NOMO-1 (cell line): ENCODE measurements around the gene DYNC1LI2.

Experiments used
- DNase-seq, 2 experiments: peaks; one replicate each; lab custom pipeline; 2025; ENCODE audit not compliant: unreplicated experiment in 2 of 2; lab: John Stamatoyannopoulos, UW

The DYNC1LI2 gene

DNA sequence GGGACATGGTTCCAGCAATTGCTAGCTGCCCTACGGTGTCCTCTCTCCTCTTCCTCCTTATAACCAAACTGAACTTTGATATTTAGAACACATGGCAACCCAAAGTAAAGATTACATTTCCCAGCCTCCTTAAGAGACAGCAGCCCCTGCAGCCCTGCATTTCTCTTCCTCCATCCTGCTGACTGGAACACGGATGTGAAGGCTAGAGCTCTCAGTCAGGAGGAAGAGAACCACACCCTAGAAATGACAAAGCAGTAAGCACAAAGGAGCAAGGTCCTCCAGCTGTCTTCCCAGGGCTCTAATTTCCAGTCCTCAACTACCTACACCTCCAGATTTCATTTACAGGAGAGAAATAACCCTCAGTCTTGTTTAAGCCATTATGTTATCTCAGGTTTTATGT is 10.9 kb downstream of the DYNC1LI2 start:
- no peak for DNase-seq

DNA sequence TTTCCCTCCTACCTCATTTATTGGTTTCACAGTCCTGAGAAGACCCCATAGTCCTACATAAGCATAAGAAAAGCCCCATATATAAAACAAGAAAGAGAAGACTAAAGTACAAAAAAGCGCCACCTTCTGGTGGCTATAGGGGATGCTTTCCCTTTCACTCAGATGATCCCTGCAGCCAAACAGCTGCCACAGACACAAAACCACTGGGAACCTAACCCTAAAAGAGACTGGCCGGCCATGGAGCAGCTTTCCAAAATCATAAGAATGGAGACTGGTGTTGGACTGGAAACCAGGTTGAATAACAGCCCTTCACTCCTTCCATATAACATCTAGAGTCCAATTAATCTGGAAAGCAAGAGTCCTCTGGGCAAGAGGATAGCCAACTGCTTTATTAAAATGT is 11.4 kb downstream of the DYNC1LI2 start:
- peak in 1 of 2 experiments; percentile 11 for DNase-seq

DNA sequence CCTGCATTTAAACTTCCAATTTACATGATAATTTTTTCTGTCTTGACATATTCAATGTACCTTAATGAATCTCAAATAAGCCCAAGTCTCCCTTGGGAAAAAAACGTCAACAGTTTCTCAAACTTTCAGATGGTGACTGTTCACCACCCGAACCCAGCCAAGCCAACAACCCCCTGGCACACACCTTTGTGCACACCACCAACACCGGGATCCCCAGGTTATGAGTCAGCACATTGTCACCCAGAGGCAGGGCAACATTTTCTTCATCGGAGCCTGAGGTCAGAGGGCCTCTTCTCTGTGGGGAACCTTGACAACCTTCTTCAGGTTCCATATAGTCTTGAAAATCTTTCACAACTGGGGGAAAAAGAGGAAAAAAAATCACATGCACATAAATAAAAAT is 15.5 kb downstream of the DYNC1LI2 start:
- DNase-seq, result no peak

DNA sequence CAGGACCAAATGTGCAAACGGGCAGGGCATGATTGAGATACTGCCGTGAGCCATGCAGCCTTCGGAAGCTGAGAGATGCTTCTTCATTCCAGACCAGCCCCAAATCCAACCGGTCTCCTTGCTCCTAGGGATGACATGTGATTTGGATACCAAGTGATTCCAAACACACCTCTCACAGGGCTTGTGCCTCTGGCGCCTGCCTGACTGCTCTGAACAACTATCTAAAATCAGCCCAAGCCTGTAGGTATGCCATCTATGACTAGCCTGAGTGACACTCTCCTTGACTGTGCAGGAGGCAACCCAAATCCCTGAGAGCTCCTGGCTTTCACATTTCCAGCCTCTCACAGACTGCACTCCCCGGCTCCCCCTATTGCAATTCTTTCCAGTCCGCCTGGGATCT is 20.3 kb downstream of the DYNC1LI2 start:
- no peak for DNase-seq

DNA sequence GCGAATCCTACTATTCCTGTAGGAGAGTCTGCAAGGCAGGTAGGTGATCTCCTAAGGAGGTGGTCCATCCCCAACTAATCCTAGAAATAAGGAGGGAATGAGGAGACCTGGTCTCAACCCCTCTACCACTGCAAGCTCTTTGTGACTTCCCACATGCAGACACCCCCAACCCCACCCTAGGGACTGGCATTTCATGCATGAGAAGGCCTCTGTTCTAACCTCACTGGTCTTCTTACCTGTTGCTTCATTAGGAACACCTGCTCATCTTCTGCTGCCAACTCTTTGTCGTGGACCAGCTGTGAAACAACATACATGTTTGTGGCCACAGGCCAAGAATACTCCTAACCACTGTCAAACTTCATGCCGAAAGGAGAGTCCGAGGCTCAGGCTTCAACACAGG is 22.6 kb downstream of the DYNC1LI2 start:
- no peak for DNase-seq

DNA sequence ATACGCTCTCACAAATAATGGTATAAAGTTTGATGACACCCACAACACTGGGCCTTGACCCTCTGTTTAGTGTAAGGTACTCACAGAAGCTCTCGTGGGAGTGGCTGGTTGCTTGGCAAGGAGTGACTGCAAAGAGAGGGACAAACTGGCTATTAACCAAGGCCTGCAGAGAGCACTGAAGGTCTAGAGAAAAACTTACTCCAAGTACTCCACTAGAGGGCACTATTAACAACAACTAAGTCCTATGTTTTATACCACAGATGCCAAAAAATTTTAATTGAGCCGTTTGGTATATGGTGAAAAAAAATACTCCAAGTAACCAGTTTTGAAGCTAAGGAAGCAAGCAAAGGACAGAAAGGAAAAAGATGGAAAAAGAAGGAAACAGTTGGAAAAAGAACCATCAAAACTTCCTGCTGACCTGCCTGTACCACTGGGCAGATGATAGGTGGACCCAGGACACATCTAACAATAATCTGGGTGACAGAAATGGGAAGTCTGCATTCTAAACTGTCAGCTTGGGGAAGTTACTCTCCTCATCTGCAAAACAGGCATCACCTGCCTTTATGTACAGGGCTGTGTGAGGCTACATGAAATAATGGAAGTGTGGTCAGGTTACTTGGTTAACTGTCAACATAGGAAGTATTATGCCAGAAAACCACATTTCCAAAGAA is 23.2 kb downstream of the DYNC1LI2 start:
- peak in 1 of 2 experiments; percentile 78 for DNase-seq

DNA sequence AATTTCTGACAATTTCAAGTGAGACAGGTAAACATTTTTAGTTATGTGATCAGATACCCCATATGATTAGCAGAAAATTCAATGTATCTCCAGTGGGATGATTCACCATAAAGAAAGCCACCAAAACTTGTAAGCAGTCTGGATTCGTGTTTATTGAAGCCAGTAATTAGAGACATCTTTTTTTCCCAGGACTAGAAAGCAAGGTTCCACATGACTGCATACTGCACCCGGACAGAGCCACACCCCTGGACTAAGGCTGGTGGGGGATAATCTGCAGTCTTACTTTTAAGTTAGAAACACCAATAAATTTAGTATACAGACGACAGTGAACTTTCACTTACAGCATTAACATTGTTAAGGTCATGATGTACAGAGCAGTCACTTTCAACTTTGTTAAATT is 30.6 kb downstream of the DYNC1LI2 start:
- DNase-seq, result no peak

DNA sequence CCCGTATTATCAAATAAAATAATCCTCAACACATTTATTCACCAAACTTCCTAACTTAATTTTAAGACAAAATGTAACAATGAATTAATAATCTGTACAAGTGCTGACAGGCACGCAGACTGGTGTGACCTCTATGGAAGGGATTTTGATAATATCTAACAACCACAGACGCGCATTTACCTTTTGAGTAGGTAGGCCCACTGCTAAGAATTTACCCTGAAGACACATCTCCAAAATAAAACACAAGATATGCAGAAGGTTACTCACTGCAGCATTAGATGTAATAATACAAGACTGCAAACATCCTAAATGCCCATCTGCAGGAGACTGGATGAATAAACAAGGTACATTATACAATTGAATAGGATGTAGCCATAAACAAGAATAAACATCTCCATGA is 32.2 kb downstream of the DYNC1LI2 start:
- DNase-seq, result no peak

DNA sequence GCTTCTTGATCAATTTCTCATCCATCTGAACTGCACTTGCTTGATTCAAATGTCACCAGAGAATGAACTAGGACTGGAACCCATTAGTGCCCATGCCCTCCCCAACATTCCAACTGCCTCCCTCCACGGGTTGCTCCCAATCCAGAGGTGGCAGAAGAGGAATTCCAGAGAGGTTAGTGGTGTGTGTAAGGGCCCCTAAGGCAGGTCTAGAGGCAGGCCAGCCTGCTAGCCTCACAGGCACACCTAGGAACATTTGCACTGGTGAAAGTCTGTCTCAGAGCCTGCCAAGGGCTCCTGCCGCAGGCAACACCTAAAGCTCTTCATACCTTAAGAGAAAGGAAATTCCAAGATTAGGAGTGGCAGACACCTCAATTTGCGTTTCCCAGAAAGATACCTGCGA is 33.6 kb downstream of the DYNC1LI2 start:
- no peak for DNase-seq

DNA sequence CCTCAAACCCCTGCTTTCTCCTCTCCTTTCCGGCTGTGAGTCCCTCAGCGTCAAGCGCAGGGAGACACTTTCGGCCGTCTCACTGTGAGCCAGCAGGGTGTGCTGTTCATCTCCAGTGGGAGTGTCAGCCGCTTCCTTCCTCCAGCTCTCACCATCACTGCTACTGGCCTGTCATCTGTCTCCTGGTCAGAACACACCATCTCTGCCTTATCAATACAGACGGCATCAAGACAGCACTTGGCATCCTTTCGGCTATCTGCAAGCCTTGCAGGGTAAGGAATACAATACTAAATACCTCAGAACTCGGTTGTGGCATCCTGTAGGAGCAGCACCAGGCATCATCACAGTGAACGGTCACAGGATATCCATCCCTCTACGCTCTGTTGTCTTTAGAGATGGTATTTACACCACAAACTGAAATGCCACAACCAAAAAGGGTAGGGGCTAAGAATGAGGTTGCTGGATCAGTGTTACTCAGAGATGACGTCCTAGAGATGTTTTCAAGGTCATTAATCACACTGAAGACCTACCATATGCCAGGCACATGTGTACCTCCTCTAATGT is 34.2 kb downstream of the DYNC1LI2 start:
- DNase-seq, result peak in 1 of 2 experiments; percentile 38

DNA sequence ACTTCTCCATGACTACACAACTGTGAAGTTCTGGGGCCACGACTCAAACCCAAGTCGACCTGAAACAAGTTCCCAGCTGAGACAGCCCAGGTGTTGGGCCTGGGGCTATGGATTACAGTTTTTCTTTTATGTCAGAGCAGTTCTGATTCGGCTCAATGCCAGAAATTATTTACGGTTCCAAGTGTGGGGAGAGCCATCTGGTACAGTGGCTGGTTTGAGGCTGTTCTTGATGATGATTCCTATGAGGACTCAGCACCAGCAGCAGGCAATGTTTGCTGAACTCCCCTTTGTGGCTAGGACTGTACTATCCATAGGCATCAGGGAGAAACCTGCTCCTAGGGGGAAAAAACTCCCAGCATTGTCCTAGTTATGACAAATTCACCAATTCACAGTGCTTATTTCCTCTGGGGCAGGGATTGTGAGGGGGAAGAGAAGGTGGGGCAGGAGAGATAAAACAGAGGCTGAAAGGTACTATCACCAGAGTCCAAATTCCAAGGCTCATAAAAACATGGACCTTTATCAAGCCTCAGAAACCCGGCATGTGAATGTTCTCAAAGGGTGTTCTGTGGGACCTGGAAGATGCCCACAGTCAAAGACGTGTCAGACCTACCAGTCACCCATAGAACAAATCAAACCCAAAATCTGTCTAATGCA is 36.6 kb downstream of the DYNC1LI2 start:
- DNase-seq, result no peak

DNA sequence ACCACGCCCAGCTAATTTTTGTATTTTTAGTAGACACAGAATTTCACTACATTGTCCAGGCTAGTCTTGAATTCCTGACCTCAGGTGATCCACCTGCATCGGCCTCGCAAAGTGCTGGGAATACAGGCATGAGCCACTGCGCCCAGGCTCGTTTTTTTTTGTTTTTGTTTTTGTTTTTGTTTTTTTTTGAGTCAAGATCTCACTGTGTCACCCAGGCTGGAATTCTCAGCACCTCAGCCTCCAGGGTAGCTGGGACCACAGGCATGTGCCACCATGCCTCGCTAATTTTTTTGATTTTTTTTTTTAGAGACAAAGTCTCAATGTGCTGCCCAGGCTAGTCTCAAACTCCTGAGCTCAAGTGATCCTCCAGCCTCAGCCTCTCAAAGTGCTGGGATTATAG is 37.3 kb downstream of the DYNC1LI2 start:
- no peak for DNase-seq

DNA sequence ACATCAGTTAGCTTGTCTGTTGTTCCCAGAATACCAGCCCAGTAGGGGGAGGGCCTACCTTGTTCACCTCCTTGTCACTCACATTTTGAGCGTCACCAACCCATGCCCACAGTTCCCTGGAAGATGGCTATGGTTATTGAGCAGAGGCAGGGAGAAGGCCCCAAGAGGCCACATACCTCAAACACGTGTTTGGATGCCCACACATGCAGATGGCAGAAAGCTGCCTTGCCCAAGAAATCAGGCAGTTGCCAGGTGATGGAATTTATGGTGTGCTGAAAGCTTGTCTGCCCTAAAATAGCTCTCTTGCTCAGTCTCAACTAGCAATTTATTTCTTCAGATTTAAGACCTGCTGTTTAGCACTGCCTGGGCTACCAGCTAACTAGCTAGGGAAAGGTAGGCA is 38.3 kb downstream of the DYNC1LI2 start:
- DNase-seq, result peak in 1 of 2 experiments; percentile 16

DNA sequence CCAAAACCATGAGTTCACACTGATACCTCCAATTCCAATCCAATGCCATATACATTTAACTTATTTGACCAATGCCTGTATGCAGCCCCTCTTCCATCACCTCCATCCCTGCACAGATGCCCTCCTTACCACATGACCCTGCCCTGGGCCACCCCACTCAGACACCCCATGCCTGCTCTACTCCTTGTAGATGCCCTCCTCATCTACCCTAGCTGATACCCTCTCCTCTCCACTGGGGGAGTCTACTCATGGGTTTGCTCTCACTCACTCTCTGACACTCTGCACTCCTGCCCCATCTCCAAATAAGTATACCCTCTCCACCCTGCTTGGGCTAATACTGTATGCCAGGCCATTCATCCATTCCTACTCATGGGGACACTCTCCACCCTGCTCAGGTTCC is 38.9 kb downstream of the DYNC1LI2 start:
- DNase-seq, result no peak

DNA sequence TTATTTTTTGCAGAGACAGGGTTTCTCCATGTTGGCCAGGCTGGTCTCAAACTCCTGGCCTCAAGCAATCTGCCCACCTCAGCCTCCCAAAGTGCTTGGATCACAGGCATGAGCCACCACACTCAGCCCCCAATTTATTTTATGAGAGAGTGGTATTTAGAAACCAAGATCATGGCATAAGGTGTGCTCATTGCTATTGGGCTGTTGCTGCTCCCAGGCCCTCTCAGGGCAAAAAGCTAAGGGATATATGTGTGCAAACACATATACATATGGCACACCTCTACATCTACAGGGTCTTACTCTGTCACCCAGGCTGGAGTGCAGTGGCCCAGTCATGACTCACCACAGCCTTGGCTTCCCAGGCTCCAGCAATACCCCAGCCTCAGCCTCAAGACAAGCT is 39.8 kb downstream of the DYNC1LI2 start:
- DNase-seq, result no peak

DNA sequence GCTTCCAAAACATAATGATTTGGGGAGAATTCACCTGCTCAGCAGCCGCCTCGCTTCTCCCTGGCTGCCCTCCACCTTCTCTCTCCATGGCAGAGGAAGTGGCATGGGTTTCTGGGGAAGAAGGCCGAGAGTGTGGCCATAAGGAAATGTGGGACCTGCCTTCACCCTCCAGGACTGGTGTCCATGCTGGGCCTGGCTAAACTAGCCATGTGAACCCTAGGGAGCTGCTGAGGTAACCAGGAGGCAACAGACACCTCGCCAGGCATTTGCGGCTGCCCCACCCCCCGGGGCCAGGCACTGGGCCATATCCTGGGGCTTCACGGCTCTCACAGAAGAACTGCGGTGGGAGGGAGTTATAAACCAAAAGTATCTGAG is 44.9 kb downstream of the DYNC1LI2 start:
- DNase-seq, result no peak

DNA sequence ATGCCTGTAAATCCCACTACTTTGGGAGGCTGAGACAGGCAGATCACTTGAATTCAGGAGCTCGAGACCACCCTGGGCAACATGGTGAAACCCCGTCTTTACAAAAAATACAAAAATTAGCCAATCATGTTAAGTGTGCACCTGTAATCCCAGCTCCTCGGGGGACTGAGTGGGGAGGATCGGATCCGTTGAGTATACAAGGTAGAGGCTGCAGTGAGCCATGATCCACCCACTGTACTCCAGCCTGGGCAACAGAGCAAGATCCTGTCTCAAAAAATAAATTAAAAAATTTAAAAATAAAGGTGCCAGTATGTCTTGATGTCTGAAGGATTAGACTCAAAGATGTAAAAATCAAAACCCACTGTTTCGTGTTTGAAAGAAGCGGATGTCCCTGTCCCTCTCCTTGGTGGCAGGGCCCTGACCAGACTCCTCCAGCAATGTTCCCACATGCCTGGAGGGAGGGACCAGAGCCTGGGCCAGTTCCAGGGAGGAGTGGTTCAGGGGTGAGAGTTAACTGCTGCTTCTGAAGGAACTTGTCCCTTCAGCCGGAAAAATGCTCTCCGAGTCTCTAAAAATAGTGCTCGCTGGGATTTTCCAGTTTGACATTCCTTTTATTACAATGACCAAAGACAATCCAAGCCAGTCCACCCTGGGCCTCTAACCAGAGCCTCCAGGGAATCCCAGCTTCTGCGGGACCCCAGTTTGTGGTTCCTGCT is 45.5 kb downstream of the DYNC1LI2 start:
- no peak for DNase-seq

DNA sequence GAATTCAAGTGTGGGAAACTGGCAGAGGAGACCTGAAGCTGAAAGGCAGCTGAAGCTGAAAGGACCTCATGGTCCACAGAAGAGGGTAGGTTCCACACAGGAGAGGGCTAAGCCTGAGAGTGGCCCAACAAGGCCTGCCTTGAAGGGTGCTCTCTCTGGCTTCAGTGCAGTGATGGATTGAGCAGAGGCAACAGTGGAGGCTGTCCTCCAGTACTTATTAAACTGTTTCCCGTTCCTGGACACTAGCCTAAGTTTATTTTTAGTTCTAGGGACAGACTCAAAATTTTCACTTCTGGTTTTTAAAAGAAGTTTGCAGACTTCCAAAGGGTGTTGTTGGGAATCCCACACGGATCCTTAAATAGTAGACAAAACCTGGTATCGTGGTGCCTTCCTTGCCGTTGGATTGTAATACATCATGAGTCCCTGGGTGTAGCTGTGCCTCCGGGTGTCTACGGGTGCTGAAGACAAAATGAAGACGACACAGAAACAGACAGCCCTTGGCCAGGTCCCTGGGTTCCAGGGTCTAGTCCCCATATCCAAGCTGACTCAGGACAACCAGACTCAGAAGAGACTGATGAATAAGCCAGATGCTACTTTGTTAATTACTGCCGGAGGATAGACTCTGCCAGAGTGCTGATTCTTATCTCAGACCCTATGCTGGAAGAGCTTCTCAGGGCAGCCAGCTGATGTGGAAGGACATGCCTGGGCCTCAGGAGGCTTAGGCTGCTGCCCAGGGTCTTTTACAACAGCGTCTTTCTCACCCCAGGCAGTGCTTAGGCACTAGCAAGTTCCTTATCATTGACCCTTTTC is 47.8 kb downstream of the DYNC1LI2 start:
- peak in 1 of 2 experiments; percentile 17 for DNase-seq

DNA sequence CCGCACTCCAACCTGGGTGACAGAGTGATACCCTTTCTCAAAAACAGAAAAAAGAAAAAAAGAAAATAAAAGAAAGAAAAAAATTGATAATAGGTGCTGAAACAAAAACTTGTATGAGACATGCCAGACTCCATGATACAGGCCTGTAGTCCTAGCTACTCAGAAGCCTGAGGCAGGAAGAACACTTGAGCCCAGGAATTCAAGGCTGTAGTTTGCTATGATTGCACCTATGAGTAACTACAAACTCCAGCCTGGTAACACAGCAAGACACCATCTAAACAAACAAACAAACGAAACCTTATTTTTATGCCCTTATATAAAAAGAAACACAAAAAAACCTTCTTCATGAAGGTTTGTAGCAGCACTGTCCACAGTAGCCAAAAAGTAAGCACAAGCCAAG is 49.9 kb downstream of the DYNC1LI2 start:
- no peak for DNase-seq

DNA sequence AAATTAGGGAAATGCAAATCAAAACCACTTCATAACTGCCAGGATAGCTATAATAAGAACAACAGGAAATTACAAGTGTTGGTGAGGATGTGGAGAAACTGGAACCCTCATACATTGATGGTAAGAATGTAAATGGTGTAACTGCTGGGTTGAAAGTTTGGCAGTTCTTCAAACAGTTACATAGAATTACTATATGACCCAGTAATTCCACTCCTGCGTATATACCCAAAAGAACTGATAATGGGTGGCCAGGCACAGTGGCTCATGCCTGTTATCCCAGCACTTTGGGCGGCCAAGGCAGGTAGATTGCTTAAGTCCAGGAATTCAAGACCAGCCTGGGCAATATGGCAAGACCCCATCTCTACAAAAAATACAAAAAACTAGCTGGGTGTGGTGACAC is 50.4 kb downstream of the DYNC1LI2 start:
- DNase-seq, result peak; percentile 28 to 62

DNA sequence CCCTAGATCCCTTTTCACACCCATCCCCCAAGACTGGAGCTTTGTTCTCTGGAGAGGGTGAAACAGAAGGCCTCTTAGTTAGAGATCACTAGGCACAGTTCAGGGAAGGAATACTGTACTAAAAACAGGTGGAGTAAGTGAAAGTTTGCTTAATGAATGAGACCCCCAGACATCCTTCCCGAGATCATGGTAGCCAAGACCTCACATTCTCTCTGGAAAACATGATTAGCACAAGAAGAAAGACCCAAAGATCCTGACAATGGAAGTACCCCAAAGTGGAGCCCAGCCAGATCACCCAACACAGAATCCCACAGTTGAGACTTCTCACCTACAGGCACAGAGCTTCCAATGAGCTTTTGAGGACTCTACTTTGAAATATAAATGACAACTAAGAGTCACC is 51.5 kb downstream of the DYNC1LI2 start:
- DNase-seq, result no peak
